Memory B cell (primary cell): ENCODE data around the gene TOR3A.
"Not testable (repeated sequence)": the region's sequence is repeated elsewhere in the genome, so short reads cannot be mapped to it uniquely, and the experiment has no call there.

Source experiments
- ATAC-seq: fragments of 150-1000 bp; cut with Tn5 transposase; 2 replicates; pipeline ENCODE4 v1.10.0; 2021; ENCODE audit warnings: low read depth, mild to moderate bottlenecking, moderate library complexity
- DNase-seq, 2 donors: peaks; one replicate each; pipeline ENCODE4 v3.0.0; 2022; ENCODE audit warnings: low spot score in 2 of 2
- H3K27ac Mint-ChIP-seq: one replicate; pipeline ENCODE4 v1.8.0; 2022; ENCODE audit warnings: mild to moderate bottlenecking, moderate library complexity, mixed read lengths
- H3K27me3 Mint-ChIP-seq: one replicate; pipeline ENCODE4 v1.8.0; 2022; ENCODE audit warnings: mixed read lengths
- H3K36me3 Mint-ChIP-seq: one replicate; pipeline ENCODE4 v1.8.0; 2022; ENCODE audit warnings: mild to moderate bottlenecking, mixed read lengths
- H3K4me1 Mint-ChIP-seq: one replicate; pipeline ENCODE4 v1.8.0; 2022; ENCODE audit warnings: mixed read lengths
- H3K4me3 Mint-ChIP-seq: one replicate; pipeline ENCODE4 v1.8.0; 2022; ENCODE audit warnings: mild to moderate bottlenecking, moderate library complexity, mixed read lengths
- H3K9me3 Mint-ChIP-seq: one replicate; pipeline ENCODE4 v1.8.0; 2022; ENCODE audit warnings: mixed read lengths

TOR3A gene

DNA sequence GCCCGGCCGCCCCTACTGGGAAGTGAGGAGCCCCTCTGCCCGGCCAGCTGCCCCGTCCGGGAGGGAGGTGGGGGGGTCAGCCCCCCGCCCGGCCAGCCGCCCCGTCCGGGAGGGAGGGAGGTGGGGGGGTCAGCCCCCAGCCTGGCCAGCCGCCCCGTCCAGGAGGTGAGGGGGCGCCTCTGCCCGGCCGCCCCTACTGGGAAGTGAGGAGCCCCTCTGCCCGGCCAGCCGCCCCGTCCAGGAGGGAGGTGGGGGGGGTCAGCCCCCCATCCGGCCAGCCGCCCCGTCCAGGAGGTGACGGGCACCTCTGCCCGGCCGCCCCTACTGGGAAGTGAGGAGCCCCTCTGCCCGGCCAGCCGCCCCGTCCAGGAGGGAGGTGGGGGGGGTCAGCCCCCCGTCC, 53.8 kb downstream of the TOR3A start:
- not testable (repeated sequence) for DNase-seq, H3K9me3 Mint-ChIP-seq, H3K4me3 Mint-ChIP-seq, H3K36me3 Mint-ChIP-seq, H3K27me3 Mint-ChIP-seq, H3K27ac Mint-ChIP-seq, ATAC-seq
- H3K4me1 Mint-ChIP-seq, result peaks cover 11% of the 10 kb centered on the region

DNA sequence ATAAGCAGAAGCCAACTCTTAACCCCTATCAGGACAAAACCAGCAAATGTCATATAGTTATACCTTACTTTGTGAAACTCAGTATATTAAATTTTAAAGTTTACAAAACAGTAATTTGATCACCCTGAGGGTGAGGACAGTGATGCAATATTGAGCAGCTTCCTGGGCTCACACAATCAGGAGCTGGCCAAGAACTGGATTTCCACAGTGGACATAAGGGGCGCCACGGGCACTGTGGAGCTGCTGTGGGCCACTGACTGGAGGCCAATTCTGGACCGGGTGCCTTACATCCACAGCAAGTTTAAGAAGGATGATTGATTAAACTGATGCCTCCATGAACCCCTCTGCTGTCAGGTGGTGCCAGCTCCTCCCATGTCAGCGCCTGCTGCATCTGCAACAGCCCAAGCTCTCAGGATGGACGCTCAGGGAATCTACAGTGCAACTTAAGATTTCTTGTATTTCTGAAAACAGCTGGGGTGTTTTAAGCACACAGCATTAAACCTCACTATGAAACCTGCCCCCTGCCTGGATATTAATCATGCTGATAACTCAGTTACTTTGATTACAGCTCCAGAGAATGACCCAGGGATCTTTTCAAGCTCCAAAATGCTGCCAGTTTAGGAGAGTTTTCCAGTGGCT, 55.9 kb downstream of the TOR3A start:
- DNase-seq (no peak), ATAC-seq (no peak)
- no peak overlapping the region for H3K27ac Mint-ChIP-seq
- H3K4me1 Mint-ChIP-seq, result peaks cover 16% of the 10 kb centered on the region
- no peaks in the 10 kb centered on the region for H3K27me3 Mint-ChIP-seq
- H3K9me3 Mint-ChIP-seq, result no peaks in the 10 kb centered on the region
- peaks cover 10% of the 10 kb centered on the region for H3K36me3 Mint-ChIP-seq
- H3K4me3 Mint-ChIP-seq, result no peak overlapping the region

DNA sequence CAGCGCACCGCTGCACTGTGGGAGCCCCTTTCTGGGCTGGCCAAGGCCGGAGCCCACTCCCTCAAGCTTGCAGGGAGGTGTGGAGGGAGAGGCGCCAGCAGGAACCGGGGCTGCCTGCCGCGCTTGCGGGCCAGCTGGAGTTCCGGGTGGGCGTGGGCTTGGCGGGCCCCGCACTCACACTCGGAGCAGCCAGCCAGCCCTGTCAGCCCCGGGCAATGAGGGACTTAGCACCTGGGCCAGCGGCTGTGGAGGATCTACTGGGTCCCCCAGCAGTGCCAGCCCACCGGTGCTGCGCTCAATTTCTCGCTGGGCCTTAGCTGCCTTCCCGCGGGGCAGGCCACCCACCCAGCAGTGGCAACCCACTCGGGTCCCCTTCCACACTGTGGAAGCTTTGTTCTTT, 56.9 kb downstream of the TOR3A start:
- H3K4me3 Mint-ChIP-seq, H3K27me3 Mint-ChIP-seq, H3K36me3 Mint-ChIP-seq, H3K27ac Mint-ChIP-seq, ATAC-seq, H3K9me3 Mint-ChIP-seq, DNase-seq: not testable (repeated sequence)
- H3K4me1 Mint-ChIP-seq, result peaks cover 19% of the 10 kb centered on the region

GRCh38 chr1:179141592-179142251, 59.9 kb downstream of the TOR3A start:
- DNase-seq, result no peak
- Mint-ChIP-seq H3K27ac (no peak overlapping the region), H3K4me1 (peaks cover 22% of the 10 kb centered on the region), H3K27me3 (no peaks in the 10 kb centered on the region), H3K36me3 (peaks cover 15% of the 10 kb centered on the region), H3K4me3 (no peak overlapping the region), H3K9me3 (no peaks in the 10 kb centered on the region)
- no peak for ATAC-seq

- DNase-seq (no peak), ATAC-seq (peak; percentile 56)
- Mint-ChIP-seq H3K4me3 (no peak overlapping the region), H3K36me3 (peaks cover 15% of the 10 kb centered on the region), H3K27ac (peak overlapping the region; percentile 62), H3K4me1 (peaks cover 22% of the 10 kb centered on the region), H3K27me3 (no peaks in the 10 kb centered on the region), H3K9me3 (no peaks in the 10 kb centered on the region)
These were observed 61.0 kb downstream of the TOR3A start for GRCh38 chr1:179142889-179143299.

- H3K27ac Mint-ChIP-seq, result no peak overlapping the region
- peaks cover 22% of the 10 kb centered on the region for H3K4me1 Mint-ChIP-seq
- H3K9me3 Mint-ChIP-seq, result no peaks in the 10 kb centered on the region
- DNase-seq (no peak), ATAC-seq (no peak)
- H3K27me3 Mint-ChIP-seq, result no peaks in the 10 kb centered on the region
- no peak overlapping the region for H3K4me3 Mint-ChIP-seq
- peaks cover 18% of the 10 kb centered on the region for H3K36me3 Mint-ChIP-seq
These were observed 61.5 kb downstream of the TOR3A start for GRCh38 chr1:179143322-179143721.

DNA sequence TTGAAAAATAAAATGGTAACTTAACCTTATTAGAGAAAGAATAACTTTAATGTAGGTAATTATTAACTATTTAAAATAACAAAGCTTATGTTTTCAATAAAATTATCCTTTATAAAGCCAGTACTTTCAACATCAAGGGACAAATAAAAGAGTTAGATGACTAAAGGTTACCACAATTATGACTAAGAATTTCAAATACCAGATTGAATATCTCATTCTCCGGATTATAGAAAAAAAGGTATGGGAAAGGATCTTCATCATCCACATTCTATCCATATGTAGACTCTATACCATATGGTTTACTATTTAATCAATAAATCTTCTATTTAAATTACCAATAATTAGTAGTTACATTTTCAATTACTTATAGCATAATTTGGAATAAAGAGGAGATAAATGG, 62.8 kb downstream of the TOR3A start:
- H3K9me3 Mint-ChIP-seq, result no peaks in the 10 kb centered on the region
- DNase-seq (no peak), ATAC-seq (no peak)
- H3K36me3 Mint-ChIP-seq, result peaks cover 23% of the 10 kb centered on the region
- peaks cover 19% of the 10 kb centered on the region for H3K4me1 Mint-ChIP-seq
- H3K4me3 Mint-ChIP-seq, result no peak overlapping the region
- no peaks in the 10 kb centered on the region for H3K27me3 Mint-ChIP-seq
- H3K27ac Mint-ChIP-seq, result no peak overlapping the region

DNA sequence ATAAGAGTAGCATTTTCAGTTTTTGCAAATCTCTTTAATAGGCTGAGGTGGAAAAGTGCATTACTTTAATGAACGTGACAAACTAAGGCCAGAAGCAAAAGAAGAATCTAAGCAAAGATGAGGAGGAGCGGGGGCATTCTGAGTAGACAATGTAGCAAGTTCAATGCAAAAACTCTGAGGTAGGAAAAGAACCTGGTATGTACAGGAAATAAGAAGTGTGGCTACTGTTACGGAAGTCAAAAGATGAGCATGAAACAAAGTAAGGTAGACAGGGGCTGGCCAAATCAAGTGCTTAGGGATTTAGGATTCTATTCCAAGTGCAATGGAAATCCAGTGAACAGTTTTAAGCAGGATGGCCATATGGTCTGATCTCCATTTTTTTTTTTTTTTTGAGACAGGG, 63.7 kb downstream of the TOR3A start:
- Mint-ChIP-seq H3K36me3 (peaks cover 20% of the 10 kb centered on the region), H3K27ac (no peak overlapping the region), H3K9me3 (no peaks in the 10 kb centered on the region), H3K27me3 (no peaks in the 10 kb centered on the region), H3K4me1 (peaks cover 14% of the 10 kb centered on the region), H3K4me3 (no peak overlapping the region)
- ATAC-seq, result no peak
- DNase-seq, result no peak
